SKM-1 (cell line): Measurements from ENCODE around the gene DGUOK.

Source experiments
- DNase-seq: peaks from one replicate; lab custom pipeline; 2025; ENCODE audit not compliant: unreplicated experiment; lab: John Stamatoyannopoulos, UW

The DGUOK gene

DNA sequence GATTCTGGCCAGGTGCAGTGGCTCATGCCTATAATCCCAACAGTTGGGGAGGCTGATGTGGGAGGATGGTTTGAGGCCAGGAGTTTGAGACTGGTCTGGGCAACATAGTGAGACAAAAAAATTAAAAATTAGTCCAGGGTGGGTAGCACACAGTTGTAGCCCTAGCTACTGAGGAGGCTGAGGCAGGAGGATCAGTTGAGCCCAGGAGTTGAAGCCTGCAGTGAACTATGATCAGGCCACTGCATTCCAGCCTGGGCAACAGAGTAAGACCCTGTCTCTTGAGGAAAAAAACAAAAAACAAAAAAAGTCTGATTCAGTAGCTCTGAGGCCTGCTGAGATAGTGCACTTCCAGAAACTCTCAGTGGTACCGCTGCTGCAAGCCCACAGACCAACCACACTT is 50.1 kb downstream of the DGUOK start:
- DNase-seq = no peak

GRCh38 chr2:73977466-73977865 is 50.8 kb downstream of the DGUOK start:
- DNase-seq = no peak

DNA sequence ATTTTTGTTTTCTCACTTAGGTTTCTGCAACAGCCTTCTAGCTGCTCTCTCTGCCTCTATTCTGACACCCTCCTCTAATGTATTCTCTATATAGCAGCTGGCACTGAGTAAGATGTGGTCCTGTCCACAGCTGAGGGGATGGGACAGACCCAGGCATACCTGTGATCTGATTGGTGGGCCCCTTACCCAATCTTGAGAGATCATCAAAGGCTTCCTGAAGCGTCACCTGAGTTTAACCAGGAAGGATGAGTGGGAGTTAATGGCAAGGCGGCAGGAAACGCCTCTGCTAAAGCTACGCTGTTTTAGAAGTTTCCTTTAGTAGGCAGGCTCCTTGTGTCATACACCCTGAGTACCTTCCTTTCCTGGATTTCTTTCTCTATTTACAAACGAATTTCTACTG is 52.3 kb downstream of the DGUOK start:
- DNase-seq = no peak

DNA sequence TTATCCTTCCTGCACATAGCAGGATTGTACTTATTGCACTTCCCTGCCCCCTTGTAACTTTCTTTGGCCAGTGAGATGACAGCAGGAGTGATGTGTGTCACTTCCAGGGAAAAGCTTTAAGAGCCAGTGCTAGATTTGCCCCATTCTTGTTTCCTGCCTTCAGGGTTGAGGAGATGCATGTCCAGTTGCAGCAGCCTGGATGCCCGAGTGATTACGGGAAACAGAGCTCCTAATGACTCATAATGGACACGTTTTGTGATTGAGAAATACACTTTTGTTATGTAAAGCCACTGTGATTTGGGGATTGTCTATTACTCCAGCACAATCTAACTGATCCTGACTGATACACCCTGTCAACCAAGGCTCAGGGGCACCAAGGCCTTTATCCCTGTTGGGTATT is 53.0 kb downstream of the DGUOK start:
- peak; percentile 20 for DNase-seq

GRCh38 chr2:73980566-73980965 is 53.9 kb downstream of the DGUOK start:
- DNase-seq = no peak

DNA sequence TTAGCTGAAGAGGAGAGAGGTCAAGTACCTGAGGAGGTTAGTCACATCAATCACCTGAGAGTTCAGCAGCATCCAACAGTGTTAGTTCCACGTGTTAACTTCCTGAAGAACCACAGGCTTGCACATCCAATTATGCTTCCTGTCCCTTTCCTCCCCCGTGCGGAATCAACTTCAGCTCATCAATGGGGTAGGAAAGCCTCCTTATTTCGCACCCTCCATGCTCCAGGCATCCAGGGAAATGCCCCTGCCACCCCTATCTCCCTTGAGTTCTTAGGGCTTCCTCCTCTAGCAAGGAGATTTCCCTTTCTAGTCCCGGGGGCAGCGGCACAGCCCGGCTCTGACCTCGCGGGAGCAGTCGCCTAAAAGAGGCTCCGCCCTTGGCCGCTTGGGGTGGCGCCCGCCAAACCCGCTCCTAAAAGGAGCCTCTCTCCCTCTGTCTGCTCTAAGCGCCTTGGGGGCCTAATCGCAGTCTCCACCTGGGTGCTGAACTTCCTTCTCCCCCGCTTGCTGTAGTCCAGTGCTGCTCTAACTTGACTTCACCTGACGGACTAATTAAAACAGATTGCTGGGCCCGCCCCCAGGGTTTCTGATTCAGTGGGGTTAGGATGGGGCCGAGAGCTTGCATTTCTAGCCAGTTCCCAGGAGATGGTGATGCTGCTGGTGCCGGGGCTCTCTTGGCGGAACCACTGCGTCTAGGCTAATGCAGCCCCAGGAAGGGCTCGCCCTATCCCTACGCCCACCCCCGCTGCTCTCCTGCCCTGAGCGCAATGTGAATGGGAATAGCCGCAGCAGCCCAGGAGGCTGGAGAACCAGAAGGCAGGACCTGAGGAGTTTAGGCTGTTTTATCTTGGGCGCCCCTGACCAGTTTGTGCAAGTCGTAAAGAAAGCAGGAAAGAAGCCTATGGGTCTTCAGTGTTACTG is 54.7 kb downstream of the DGUOK start:
- no peak for DNase-seq

- no peak for DNase-seq
These were observed 55.5 kb downstream of the DGUOK start for GRCh38 chr2:73982140-73982617.

DNA sequence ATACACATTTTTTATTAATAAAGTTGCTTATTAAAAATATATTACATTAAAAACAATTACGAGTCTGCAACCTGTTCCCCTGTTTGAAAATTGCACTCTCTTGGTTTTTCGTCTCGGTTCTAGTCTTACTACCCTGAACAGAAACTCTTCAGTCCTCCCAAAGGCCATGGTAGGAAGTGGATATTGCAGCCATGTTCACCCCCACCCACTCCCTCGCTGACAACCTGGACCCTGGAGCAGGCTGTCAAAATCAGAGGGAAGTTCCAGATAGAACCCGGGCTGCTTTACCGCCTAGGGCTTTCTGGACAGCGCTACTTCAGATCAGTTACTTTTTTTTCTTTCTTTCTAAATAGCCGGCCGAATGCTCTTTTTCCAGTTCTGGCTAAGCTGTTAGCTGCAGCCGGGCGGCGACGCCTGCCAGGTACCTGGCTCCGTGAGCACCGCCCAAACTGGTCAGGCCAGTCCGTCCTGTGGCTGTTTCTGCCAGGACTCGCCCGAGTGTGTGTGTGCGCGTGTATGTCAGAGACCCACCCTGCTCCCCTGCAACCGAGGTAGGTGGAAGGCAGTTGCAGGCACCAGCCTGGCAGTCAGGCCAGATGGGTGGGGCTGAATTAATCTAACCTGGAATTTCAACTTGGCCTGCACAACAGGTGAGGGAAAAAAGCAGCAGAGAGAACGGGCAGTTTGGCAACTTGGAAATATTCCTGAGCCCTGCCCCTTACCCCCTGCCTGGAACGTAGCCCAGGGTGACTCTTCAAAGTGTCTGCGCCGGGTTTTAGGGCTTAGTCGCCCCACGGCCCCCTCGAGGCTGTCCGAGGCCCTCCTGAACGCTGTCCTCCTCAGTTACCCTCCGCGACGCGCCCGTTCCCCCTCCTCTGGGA is 56.9 kb downstream of the DGUOK start:
- no peak for DNase-seq

DNA sequence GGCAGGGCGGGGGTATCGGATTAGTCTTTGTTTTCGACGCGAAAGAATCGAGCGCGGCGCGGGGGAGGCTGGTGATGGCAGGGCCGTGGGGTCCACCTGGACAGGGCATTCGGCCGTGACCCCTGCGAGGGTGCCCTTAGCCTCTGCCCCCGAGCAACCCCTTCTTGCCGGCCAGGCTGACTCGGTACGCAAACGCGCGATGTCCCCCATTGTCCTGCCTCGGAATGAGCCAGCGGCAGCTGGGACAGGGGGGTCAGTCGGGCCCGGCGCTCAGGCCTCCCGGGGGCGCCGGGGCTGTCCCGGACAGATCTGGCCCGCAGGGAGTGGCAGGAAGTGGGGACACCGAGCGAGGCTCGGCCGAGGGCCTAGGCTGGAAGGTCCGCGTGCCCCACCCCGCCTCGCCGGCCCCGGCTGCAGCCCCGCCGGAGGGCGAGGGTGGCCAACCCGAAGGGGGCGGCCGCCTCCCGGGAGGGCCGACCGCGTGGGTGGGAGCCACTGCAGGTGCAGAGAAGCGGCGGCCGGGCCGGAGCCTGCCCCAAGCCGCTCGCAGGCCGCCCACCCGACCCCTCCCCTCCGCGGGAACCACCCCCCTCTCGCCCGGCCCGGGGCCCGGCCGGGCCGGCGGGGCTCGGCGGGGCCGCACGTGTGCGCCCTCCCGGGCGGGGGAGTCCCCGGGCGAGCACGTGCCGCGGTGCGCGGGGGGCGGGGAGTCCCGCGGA is 57.7 kb downstream of the DGUOK start, which contains the start of gene TET3:
TSS of gene TET3 (plus strand) at position 708 of the 719 bp plus-strand sequence. CDS start 1,494 bp downstream, outside the sequence.
- DNase-seq = no peak

- no peak for DNase-seq
These were observed 58.2 kb downstream of the DGUOK start for GRCh38 chr2:73984922-73985307.

DNA sequence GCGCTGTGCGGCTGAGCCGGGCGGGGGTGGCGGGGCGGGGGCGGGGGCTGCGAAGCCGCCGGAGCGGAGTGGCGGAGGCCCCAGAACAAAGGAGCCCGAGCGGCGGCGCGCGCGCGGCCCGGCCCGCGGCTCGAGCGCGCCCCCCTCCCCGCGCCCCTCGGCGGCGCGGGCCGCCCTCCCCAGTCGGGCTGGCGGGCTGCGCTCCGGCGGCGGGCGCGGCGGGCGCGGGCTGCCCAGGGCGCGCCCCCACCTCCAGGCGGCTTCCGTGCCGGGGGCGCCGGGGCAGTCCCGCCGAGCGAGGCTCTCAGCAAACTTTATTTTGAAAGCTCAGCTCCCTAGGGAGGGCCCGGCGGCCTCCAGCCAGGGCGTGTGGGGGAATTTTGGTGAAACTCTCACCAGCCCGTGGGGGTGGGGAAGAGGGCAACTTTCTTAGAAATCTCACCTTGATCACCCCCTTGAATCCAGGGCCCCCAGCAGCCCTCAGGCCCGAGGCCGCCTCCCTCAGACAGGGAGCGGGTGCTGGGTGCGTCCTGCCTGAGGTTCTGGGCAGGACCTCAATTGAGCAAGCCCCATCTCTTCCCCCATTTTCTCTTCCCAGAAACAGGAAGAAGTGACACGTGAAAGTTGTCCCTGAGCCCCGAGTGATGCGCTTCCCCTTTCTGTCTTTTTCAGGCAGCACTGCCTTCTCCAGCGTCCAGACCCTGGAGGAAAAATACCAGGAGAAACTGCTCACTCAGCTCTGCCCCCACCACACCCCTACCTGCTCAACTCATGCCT is 58.8 kb downstream of the DGUOK start:
- DNase-seq = peak; percentile 80

GRCh38 chr2:73986085-73986681 is 59.5 kb downstream of the DGUOK start:
- no peak for DNase-seq

- no peak for DNase-seq
These were observed 60.6 kb downstream of the DGUOK start for GRCh38 chr2:73987109-73987947.

DNA sequence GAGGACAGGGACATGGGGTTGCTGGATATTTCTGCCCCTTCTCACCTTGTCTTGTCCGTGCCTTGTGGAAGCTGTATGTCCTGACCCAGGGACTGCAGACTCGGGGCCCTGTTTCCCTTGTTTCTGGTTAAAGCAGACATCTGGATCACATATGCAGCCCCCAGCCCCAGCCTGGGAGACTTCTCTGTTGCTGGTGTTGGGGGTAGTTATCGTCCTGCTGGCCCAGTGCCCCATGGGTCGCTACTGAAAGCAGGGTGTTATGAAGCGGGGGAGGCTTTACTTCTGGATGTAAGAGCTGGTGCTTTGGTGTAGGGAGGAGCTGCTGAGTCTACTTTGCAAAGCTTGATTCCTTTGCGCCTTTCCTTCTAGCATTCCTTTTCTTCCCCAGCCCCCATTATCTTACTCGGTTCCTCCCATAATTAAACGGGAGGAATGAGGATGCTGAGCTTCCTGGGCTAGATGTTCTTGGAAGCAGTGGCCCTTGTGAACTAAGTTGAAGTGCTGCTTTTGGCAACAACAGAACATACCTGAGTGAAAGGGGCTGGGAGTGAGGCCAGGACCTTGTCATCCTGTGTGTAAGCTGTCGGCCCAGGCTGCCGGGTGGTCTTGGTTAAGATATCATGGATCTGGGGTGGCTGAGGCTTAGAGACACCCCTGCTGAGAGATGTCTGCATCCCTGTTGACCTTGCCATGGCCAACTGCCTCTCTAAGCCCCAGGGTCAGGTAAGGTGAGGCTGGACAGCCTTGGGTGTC is 61.4 kb downstream of the DGUOK start:
- DNase-seq = no peak

GRCh38 chr2:73989972-73990371 is 63.3 kb downstream of the DGUOK start:
- DNase-seq = no peak

DNA sequence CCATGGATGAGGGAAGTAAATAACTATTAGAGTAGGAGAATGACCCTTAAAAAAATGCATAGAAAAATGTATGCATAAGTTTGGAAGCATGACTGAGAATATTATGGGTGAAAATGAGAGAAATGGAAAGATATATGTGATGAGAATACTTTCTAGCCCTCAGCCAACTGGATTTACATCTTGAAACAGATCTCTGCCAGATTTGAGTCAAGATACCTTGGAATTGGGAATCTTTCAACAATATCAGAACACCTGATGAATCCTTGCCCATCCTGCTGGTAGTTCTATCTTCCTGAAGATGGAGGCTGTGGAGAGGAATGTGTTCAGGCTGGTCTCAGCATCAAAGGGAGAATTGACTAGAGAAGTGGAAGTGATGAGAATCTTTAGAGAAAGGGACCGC is 63.9 kb downstream of the DGUOK start:
- no peak for DNase-seq

GRCh38 chr2:73992036-73992435 is 65.4 kb downstream of the DGUOK start:
- no peak for DNase-seq

GRCh38 chr2:73993376-73993775 is 66.7 kb downstream of the DGUOK start:
- no peak for DNase-seq
